ENCODE measurements around the gene MEF2B.

DNA sequence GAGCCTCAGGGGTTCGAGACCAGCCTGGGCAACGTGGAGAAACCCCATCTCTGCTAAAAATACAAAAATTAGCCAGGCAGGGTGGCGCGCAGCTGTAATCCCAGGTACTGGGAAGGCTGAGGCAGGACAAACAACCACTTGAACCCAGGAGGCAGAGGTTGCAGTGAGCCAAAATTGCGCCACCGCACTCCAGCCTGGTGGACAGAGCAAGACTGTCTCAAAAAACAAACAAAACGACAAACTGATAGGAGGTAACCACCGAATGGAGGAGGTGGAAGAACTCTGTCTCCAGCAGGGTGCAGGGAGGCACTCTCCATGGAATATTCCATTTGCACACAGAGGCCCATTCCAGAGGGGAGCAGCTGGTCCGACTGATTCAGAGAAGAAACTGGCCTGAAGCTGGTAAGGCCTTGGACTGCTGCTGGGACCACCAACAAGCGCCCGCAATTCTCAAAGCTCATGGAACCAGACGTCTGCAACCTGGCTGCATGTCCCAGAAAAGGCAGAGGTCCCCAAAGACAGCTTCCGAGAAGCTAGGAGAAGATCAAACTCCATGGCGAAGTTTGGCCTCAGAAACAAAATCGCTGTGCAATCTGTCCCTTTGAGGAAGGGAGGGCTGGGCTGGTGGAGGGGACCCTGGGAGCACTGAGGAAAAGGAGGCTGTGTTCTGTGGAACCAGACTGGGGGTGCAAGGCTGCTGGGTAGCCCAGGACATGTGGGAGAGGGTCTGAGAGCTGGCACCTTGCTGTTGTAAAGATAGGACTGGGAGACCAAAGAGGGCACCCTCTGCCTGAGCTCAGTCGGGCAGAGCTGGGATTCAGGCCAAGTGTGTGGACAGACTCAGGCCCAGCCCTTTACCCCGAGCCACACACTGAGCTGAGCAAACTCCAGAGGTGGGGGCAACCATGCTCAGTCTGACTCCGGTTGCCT is 71.1 kb downstream of the MEF2B start:
- TF ChIP-seq, protein P1, sequence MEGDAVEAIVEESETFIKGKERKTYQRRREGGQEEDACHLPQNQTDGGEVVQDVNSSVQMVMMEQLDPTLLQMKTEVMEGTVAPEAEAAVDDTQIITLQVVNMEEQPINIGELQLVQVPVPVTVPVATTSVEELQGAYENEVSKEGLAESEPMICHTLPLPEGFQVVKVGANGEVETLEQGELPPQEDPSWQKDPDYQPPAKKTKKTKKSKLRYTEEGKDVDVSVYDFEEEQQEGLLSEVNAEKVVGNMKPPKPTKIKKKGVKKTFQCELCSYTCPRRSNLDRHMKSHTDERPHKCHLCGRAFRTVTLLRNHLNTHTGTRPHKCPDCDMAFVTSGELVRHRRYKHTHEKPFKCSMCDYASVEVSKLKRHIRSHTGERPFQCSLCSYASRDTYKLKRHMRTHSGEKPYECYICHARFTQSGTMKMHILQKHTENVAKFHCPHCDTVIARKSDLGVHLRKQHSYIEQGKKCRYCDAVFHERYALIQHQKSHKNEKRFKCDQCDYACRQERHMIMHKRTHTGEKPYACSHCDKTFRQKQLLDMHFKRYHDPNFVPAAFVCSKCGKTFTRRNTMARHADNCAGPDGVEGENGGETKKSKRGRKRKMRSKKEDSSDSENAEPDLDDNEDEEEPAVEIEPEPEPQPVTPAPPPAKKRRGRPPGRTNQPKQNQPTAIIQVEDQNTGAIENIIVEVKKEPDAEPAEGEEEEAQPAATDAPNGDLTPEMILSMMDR (conservative IDR thresholded peaks at IDR 0.05; ENCODE audit: low read depth in 2 of 2) = no peak
- no peak for TF ChIP-seq CREB1 (CRISPR knock-in tag; IDR thresholded peaks at IDR 0.05; ENCODE audit: low read depth)
- TF ChIP-seq EZH2phosphoT487 (IDR thresholded peaks at IDR 0.05; ENCODE audit: unreplicated experiment) = no peak
- TF ChIP-seq, protein P2, sequence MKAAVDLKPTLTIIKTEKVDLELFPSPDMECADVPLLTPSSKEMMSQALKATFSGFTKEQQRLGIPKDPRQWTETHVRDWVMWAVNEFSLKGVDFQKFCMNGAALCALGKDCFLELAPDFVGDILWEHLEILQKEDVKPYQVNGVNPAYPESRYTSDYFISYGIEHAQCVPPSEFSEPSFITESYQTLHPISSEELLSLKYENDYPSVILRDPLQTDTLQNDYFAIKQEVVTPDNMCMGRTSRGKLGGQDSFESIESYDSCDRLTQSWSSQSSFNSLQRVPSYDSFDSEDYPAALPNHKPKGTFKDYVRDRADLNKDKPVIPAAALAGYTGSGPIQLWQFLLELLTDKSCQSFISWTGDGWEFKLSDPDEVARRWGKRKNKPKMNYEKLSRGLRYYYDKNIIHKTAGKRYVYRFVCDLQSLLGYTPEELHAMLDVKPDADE (IDR thresholded peaks at IDR 0.05) = no peak
- TF ChIP-seq POLR2AphosphoS5 (IDR thresholded peaks at IDR 0.05; ENCODE audit: low read depth) = no peak
- no peak for TF ChIP-seq EZH2 (IDR thresholded peaks at IDR 0.05; ENCODE audit: low read depth, unreplicated experiment)
- no peak for TF ChIP-seq STAT1 (IDR thresholded peaks at IDR 0.05; ENCODE audit: unreplicated experiment)
